Smooth muscle cell (in vitro differentiated cells): ENCODE data around the gene MPP4. TPM values are rescaled to one million over a fixed set of nuclear protein-coding genes. Genes with fewer than 3 reads are reported as not detected.

ENCODE experiments used
- DNase-seq: peaks from one replicate; lab custom pipeline; 2025; ENCODE audit not compliant: unreplicated experiment; lab: John Stamatoyannopoulos, UW
- H2AFZ ChIP-seq: fragments of 200-600 bp; sonication (generic); 2 replicates; pipeline ENCODE4 v1.6.0; 2016; ENCODE audit warnings: antibody characterized with exemption, low read depth, mild to moderate bottlenecking
- H3F3A ChIP-seq: fragments of 200-600 bp; sonication (generic); 2 replicates; pipeline ENCODE4 v1.6.0; 2017; ENCODE audit warnings: antibody characterized with exemption, low read depth
- H3K27ac ChIP-seq: fragments of 200-600 bp; sonication (generic); 2 replicates; pipeline ENCODE4 v1.5.1; 2016; ENCODE audit warnings: low read depth, mild to moderate bottlenecking
- H3K27me3 ChIP-seq: fragments of 200-600 bp; sonication (generic); 2 replicates; pipeline ENCODE4 v1.6.1; 2016; ENCODE audit warnings: low read depth, mild to moderate bottlenecking
- H3K36me3 ChIP-seq: fragments of 200-600 bp; sonication (generic); 2 replicates; pipeline ENCODE4 v1.5.1; 2016; ENCODE audit warnings: low read depth
- H3K4me1 ChIP-seq: fragments of 200-600 bp; sonication (generic); 2 replicates; pipeline ENCODE4 v1.5.1; 2016; ENCODE audit warnings: low read depth
- H3K4me2 ChIP-seq: fragments of 200-600 bp; sonication (generic); 2 replicates; pipeline ENCODE4 v1.6.0; 2016; ENCODE audit warnings: mild to moderate bottlenecking
- H3K4me3 ChIP-seq: fragments of 200-600 bp; sonication (generic); 2 replicates; pipeline ENCODE4 v1.5.1; 2016; ENCODE audit warnings: mild to moderate bottlenecking
- H3K79me2 ChIP-seq: fragments of 200-600 bp; sonication (generic); 2 replicates; pipeline ENCODE4 v1.6.0; 2016; ENCODE audit warnings: low read depth, mild to moderate bottlenecking
- H3K9ac ChIP-seq: fragments of 200-600 bp; sonication (generic); 2 replicates; pipeline ENCODE4 v1.6.0; 2016; ENCODE audit warnings: low read depth
- H3K9me3 ChIP-seq: fragments of 200-600 bp; sonication (generic); replicated peaks from 2 replicates; pipeline ENCODE4 v1.5.1; 2016; ENCODE audit warnings: low read depth
- H4K20me1 ChIP-seq: fragments of 200-600 bp; sonication (generic); 2 replicates; pipeline ENCODE4 v1.6.0; 2016; ENCODE audit warnings: low read depth
- WGBS: methylation state at CpG from one replicate; pipeline ENCODE4 v1.1.7; 2016; ENCODE audit warnings: low lambda C conversion rate; 5-methylcytosine and 5-hydroxymethylcytosine counted together
- polyA plus RNA-seq: library from polyadenylated mRNA; unstranded; fragments of >200 nt; fragmentation: Nextera tagmentation; extraction: Ambion mirVana; gene quantifications from 2 replicates; pipeline ENCODE4 v1.2.1, GENCODE V29; 2016
- total RNA-seq: library from RNA; depleted of rRNA; stranded (reverse); fragments of >200 nt; gene quantifications from 2 replicates; pipeline ENCODE4 v1.2.3, GENCODE V29; 2014
- TF ChIP-seq, protein P1 (sequence below): fragments of 200-600 bp; sonication (generic); IDR thresholded peaks from 2 replicates; pipeline ENCODE4 v1.5.1; 2017; ENCODE audit warnings: borderline replicate concordance, mild to moderate bottlenecking, antibody characterized with exemption; ENCODE audit not compliant: insufficient read depth, poor library complexity, severe bottlenecking

MPP4 gene
- total and polyA plus RNA-seq, 2 experiments from 2014 or later = 1.8 TPM; not detected in 1

DNA sequence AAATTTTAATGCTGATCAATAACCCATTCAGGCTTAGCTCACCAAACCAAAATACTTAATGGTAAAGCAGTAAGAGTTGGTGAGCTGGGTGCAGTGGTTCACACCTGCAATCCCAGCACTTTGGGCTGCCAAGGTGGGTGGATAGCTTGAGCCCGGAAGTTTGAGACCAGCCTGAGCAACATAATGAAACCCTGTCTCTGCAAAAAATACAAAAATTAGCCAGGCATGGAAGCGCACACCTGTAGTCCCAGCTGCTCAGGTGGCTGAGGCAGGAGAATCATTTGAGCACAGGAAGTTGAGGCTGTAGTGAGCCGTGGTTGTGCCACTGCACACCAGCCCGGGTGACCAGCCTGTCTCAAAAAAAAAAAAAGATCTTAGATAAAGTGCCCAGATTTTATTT is 35.7 kb upstream of the MPP4 start:
- Histone ChIP-seq H3K4me2 (no peak overlapping the region), H3K27ac (no peak overlapping the region), H3K36me3 (peaks cover 48% of the 10 kb centered on the region), H2AFZ (no peak overlapping the region), H3K79me2 (no peaks in the 10 kb centered on the region), H4K20me1 (no peaks in the 10 kb centered on the region), H3K4me1 (no peaks in the 10 kb centered on the region), H3K9me3 (peaks cover 11% of the 10 kb centered on the region), H3K27me3 (no peaks in the 10 kb centered on the region), H3K4me3 (no peak overlapping the region), H3F3A (no peaks in the 10 kb centered on the region), H3K9ac (no peak overlapping the region)
- TF ChIP-seq, protein P1, sequence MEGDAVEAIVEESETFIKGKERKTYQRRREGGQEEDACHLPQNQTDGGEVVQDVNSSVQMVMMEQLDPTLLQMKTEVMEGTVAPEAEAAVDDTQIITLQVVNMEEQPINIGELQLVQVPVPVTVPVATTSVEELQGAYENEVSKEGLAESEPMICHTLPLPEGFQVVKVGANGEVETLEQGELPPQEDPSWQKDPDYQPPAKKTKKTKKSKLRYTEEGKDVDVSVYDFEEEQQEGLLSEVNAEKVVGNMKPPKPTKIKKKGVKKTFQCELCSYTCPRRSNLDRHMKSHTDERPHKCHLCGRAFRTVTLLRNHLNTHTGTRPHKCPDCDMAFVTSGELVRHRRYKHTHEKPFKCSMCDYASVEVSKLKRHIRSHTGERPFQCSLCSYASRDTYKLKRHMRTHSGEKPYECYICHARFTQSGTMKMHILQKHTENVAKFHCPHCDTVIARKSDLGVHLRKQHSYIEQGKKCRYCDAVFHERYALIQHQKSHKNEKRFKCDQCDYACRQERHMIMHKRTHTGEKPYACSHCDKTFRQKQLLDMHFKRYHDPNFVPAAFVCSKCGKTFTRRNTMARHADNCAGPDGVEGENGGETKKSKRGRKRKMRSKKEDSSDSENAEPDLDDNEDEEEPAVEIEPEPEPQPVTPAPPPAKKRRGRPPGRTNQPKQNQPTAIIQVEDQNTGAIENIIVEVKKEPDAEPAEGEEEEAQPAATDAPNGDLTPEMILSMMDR = no peak
- 78% methylated on average over 4 of the region's 4 CpGs for WGBS
- no peak for DNase-seq

DNA sequence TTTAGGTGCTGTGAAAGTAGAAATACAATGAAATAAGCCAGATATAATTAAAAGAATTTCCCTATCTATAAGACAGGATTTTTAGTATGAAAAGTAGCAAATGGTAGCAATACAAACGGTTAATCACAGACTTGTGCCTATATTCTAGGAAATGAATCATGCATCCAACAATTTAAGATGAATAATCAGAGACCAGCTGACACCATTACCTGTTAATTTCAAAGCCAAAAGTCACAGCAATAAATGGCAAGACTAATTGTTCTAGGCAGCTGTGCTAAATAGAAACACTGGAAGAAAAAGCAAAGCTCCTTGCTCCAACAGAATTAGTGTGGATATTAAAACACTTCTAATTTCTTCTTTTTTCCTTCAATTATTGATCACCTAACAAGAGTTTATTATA is 35.1 kb upstream of the MPP4 start:
- Histone ChIP-seq H2AFZ (no peak overlapping the region), H3K27me3 (no peaks in the 10 kb centered on the region), H3K36me3 (peaks cover 44% of the 10 kb centered on the region), H3K9me3 (peaks cover 11% of the 10 kb centered on the region), H3K4me2 (no peak overlapping the region), H4K20me1 (no peaks in the 10 kb centered on the region), H3K27ac (no peak overlapping the region), H3K4me3 (no peak overlapping the region), H3K9ac (no peak overlapping the region), H3K4me1 (no peaks in the 10 kb centered on the region), H3F3A (no peaks in the 10 kb centered on the region), H3K79me2 (no peaks in the 10 kb centered on the region)
- 88% methylated on average over 1 of the region's 1 CpG for WGBS
- DNase-seq = no peak
- TF ChIP-seq, protein P1 = no peak

DNA sequence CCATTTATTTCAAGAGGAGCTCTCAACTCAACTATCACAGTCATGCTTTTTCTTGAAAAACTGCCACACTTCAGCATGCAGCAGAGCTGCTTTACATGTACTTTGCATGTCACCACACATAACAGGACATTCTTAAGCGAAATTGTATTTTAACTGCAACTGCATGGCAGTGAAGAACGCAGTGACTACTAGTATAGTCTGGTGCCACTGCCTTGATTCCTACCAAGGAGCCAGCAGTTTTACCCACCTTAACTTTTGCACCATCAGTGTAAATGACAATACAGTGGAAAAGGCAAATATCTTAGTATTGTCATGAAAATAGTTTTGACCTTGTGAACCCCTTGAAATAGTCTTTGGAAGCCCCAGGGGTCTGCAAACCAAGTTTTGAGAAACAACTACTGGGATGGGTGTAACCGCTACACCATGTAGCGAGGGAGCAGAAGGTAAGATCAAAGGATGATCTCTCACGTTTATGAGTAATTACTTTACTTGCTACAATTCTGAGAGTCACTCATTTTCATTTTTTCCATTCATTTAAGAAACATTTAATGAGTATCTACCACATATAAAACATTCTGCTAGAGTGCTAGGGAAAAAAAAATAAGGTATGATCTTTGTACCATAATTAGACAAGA is 32.3 kb upstream of the MPP4 start:
- H3K4me3 ChIP-seq = no peak overlapping the region
- no peaks in the 10 kb centered on the region for H3F3A ChIP-seq
- no peaks in the 10 kb centered on the region for H3K79me2 ChIP-seq
- no peaks in the 10 kb centered on the region for H3K9me3 ChIP-seq
- TF ChIP-seq, protein P1 = no peak
- H3K4me2 ChIP-seq = no peak overlapping the region
- no peak for DNase-seq
- no peaks in the 10 kb centered on the region for H3K27me3 ChIP-seq
- no peaks in the 10 kb centered on the region for H3K4me1 ChIP-seq
- H3K27ac ChIP-seq = no peak overlapping the region
- H2AFZ ChIP-seq = no peak overlapping the region
- H4K20me1 ChIP-seq = no peaks in the 10 kb centered on the region
- WGBS = 89% methylated on average over 5 of the region's 5 CpGs
- H3K36me3 ChIP-seq = peaks cover 31% of the 10 kb centered on the region
- H3K9ac ChIP-seq = no peak overlapping the region

DNA sequence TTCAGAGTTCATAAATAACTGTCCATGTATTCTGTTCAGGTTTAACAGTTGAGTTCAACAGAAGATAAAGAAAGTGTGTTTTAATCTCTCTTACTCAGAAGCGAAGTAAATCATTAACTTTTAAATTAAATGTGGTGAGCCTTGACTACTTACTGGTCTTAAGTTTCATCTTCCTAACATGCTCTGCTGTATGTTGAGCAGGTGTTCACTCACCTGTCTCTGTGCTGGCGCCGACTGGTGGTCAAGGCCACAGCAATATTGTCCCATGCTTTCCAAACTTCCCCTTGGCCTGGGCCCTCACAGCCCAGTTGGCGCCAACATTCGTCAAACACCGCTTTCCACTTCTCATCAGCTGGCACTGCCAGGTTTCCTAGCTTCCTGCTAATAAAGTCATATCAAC is 17.0 kb upstream of the MPP4 start:
- DNase-seq = no peak
- H3K79me2 ChIP-seq = no peaks in the 10 kb centered on the region
- no peaks in the 10 kb centered on the region for H3F3A ChIP-seq
- no peak overlapping the region for H2AFZ ChIP-seq
- peaks cover 42% of the 10 kb centered on the region for H3K36me3 ChIP-seq
- TF ChIP-seq, protein P1 = no peak
- H3K27me3 ChIP-seq = no peaks in the 10 kb centered on the region
- over 99% methylated on average over 6 of the region's 6 CpGs for WGBS
- no peaks in the 10 kb centered on the region for H3K9me3 ChIP-seq
- no peak overlapping the region for H3K27ac ChIP-seq
- H3K4me3 ChIP-seq = no peak overlapping the region
- no peaks in the 10 kb centered on the region for H4K20me1 ChIP-seq
- no peaks in the 10 kb centered on the region for H3K4me1 ChIP-seq
- H3K9ac ChIP-seq = no peak overlapping the region
- no peak overlapping the region for H3K4me2 ChIP-seq
